Cardiac fibroblast (primary cell): ENCODE results near the gene MYO7B.

Source experiments
- DNase-seq, 2 donors: peaks; one replicate each; pipeline versions ENCODE4 v3.0.0 to v3.0.0-alpha.2; 2010; ENCODE audit warnings: low read depth in 2 of 2
- H3K4me3 ChIP-seq, 2 donors: replicated peaks in 1 of 2; 1 replicate in 1 of 2; 2 replicates in 1 of 2; pipeline ENCODE4 v1.5.1; 2011; ENCODE audit warnings: low read depth in 2 of 2, low read length in 2 of 2, mild to moderate bottlenecking in 2 of 2, moderate library complexity in 1 of 2
- CTCF ChIP-seq: IDR thresholded peaks from one replicate; pipeline ENCODE4 v1.5.1; 2011; ENCODE audit warnings: low read depth, mild to moderate bottlenecking, low read length, inconsistent platforms

Gene MYO7B

GRCh38 chr2:127575941-127576432 lies 40.5 kb downstream of the MYO7B start:
- H3K4me3 ChIP-seq: no peak overlapping the region
- DNase-seq: peak; percentile 46 to 55
- no peak for TF ChIP-seq CTCF

GRCh38 chr2:127576433-127577207 lies 41.1 kb downstream of the MYO7B start:
- no peak overlapping the region for H3K4me3 ChIP-seq
- DNase-seq: peak; percentile 91 to 92
- no peak for TF ChIP-seq CTCF

DNA sequence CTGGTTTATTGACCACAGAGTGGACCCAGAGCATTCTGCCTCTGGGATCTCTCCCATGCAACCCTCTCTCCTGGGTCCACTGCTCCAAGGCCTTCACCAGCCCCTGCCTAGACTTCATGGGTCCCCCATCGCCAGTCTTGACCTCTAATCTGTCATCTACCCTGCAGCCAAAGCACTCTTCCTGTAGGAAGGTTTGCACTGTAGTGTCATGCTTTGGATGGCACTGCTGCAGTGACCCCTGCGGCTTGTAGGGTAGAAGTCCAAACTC lies 41.7 kb downstream of the MYO7B start:
- no peak for DNase-seq
- no peak for TF ChIP-seq CTCF
- H3K4me3 ChIP-seq: no peak overlapping the region

DNA sequence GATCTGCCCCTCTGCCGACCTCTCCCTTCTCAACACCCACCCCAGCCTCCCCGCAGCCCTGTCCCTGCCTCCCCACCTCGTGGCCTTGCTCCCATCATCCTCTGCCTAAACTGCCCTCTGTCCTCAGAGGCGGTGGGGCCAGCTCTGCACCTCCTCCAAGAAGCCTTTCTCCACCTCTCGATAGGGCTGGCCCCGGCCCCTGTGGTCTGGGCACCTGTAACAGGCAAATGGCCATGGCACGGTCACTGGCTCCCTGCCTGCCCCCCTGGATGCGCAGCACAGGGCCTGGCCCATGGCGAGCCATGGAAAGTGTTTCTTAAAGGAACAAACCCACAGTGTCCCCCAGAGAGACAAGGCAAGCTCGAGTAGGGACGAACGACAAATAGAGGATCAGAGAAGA lies 42.0 kb downstream of the MYO7B start:
- no peak overlapping the region for H3K4me3 ChIP-seq
- no peak for DNase-seq
- TF ChIP-seq CTCF: no peak

DNA sequence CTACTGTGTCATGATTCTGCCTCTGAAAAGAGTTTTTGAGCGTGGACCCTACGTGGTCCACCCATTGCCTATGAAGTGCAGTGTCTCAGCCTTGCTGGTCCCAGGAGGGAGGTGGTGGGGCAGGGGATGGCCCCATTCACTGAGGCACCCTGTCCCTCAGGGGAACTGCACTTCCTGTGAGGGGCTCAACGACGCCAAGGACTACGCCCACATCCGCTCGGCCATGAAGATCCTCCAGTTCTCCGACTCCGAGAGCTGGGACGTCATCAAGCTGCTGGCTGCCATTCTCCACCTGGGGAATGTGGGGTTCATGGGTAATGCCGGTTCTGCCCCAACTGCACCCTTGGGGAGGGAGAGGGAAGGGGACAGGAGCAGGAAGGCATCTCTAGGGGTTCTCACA lies 42.5 kb downstream of the MYO7B start:
- DNase-seq: no peak
- H3K4me3 ChIP-seq: no peak overlapping the region
- TF ChIP-seq CTCF: no peak

GRCh38 chr2:127578411-127578810 lies 42.9 kb downstream of the MYO7B start:
- DNase-seq: no peak
- H3K4me3 ChIP-seq: no peak overlapping the region
- no peak for TF ChIP-seq CTCF

- no peak for TF ChIP-seq CTCF
- no peak overlapping the region for H3K4me3 ChIP-seq
- no peak for DNase-seq
Measured at GRCh38 chr2:127579231-127579630, 43.7 kb downstream of the MYO7B start.
